ENCODE results near the gene ZNF93.

The ZNF93 gene

DNA sequence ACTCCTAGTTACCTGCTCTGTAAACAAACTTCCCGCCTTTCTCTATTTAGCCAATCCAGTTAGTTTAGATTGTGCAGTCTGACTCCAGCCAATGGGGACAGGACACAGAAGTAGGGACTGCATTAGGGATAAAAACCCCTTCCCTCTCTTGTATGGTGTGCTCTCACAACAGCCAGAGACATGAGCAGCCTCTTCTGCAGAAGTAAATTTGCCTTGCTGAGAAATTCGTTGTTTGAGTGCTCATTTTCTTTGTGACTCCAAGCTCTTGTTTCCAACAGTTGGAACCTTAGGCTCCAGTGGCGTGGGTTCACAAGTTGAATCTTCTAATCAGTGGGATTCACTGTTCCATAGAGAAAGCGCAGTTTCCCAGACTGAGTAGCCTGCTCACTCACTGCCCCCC lies 66.1 kb downstream of the ZNF93 start:
- Histone ChIP-seq H3K9me3 (ENCODE audit: insufficient read depth, low read length) (peaks cover 16% of the 10 kb centered on the region; the same call in 1 of the 2 replicates), H3K79me2 (ENCODE audit: insufficient read depth, low read length) (no peaks in the 10 kb centered on the region), H3K27ac (ENCODE audit: low read depth, low read length) (no peak overlapping the region), H4K20me1 (ENCODE audit: low read depth, low read length) (no peaks in the 10 kb centered on the region), H3K27me3 (ENCODE audit: low read length) (no peaks in the 10 kb centered on the region), H3K9me2 (replicated peaks; ENCODE audit: insufficient read depth, low read length) (no peaks in the 10 kb centered on the region), H3K4me2 (ENCODE audit: low read depth, low read length, poor library complexity, severe bottlenecking) (no peak overlapping the region), H2AFZ (ENCODE audit: low read depth, low read length, severe bottlenecking) (no peak overlapping the region), H3K4me3 (ENCODE audit: insufficient read depth, low read length, poor library complexity, severe bottlenecking) (no peak overlapping the region), H3K36me3 (ENCODE audit: low read length) (no peaks in the 10 kb centered on the region), H3K9ac (ENCODE audit: low read length) (no peak overlapping the region), H3F3A (ENCODE audit: insufficient read depth) (no peaks in the 10 kb centered on the region)
- TF ChIP-seq, protein P1, sequence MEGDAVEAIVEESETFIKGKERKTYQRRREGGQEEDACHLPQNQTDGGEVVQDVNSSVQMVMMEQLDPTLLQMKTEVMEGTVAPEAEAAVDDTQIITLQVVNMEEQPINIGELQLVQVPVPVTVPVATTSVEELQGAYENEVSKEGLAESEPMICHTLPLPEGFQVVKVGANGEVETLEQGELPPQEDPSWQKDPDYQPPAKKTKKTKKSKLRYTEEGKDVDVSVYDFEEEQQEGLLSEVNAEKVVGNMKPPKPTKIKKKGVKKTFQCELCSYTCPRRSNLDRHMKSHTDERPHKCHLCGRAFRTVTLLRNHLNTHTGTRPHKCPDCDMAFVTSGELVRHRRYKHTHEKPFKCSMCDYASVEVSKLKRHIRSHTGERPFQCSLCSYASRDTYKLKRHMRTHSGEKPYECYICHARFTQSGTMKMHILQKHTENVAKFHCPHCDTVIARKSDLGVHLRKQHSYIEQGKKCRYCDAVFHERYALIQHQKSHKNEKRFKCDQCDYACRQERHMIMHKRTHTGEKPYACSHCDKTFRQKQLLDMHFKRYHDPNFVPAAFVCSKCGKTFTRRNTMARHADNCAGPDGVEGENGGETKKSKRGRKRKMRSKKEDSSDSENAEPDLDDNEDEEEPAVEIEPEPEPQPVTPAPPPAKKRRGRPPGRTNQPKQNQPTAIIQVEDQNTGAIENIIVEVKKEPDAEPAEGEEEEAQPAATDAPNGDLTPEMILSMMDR (IDR thresholded peaks at IDR 0.05; ENCODE audit: insufficient read depth, low read length, poor library complexity, severe bottlenecking) = no peak
- no peak for TF ChIP-seq EZH2phosphoT487 (conservative IDR thresholded peaks at IDR 0.05; ENCODE audit: low read length)
